ENCODE data around the gene OVAAL.

OVAAL gene

GRCh38 chr1:180558664-180559063 lies at the start of gene OVAAL:
Gene OVAAL, plus strand, starts transcription at chr1:180558964.
- DNase-seq (ENCODE audit: low read depth in 2 of 2): no peak

GRCh38 chr1:180510882-180511281 lies 47.9 kb upstream of the OVAAL start:
- no peak for DNase-seq (ENCODE audit: low read depth in 2 of 2)

GRCh38 chr1:180513531-180513930 lies 45.2 kb upstream of the OVAAL start:
- no peak for DNase-seq (ENCODE audit: low read depth in 2 of 2)

- DNase-seq (ENCODE audit: low read depth in 2 of 2): no peak
Observed at GRCh38 chr1:180515364-180515763, 43.4 kb upstream of the OVAAL start.

- peak; percentile 46 to 51 for DNase-seq (ENCODE audit: low read depth in 2 of 2)
Observed at GRCh38 chr1:180515857-180516388, 42.8 kb upstream of the OVAAL start.

GRCh38 chr1:180519846-180520245 lies 38.9 kb upstream of the OVAAL start:
- DNase-seq (ENCODE audit: low read depth in 2 of 2): no peak

GRCh38 chr1:180521474-180522212 lies 37.1 kb upstream of the OVAAL start:
- DNase-seq (ENCODE audit: low read depth in 2 of 2): no peak

- no peak for DNase-seq (ENCODE audit: low read depth in 2 of 2)
Observed at GRCh38 chr1:180522213-180522515, 36.6 kb upstream of the OVAAL start.

GRCh38 chr1:180524160-180524914 lies 34.4 kb upstream of the OVAAL start:
- no peak for DNase-seq (ENCODE audit: low read depth in 2 of 2)

GRCh38 chr1:180524915-180525714 lies 33.6 kb upstream of the OVAAL start:
- DNase-seq (ENCODE audit: low read depth in 2 of 2): no peak

- DNase-seq (ENCODE audit: low read depth in 2 of 2): no peak
Observed at GRCh38 chr1:180525715-180526039, 33.1 kb upstream of the OVAAL start.

GRCh38 chr1:180527101-180527669 lies 31.6 kb upstream of the OVAAL start:
- no peak for DNase-seq (ENCODE audit: low read depth in 2 of 2)

GRCh38 chr1:180528868-180529470 lies 29.8 kb upstream of the OVAAL start:
- DNase-seq (ENCODE audit: low read depth in 2 of 2): no peak

- no peak for DNase-seq (ENCODE audit: low read depth in 2 of 2)
Observed at GRCh38 chr1:180530501-180530900, 28.3 kb upstream of the OVAAL start.

GRCh38 chr1:180532854-180533253 lies 25.9 kb upstream of the OVAAL start:
- no peak for DNase-seq (ENCODE audit: low read depth in 2 of 2)

GRCh38 chr1:180533266-180533987 lies 25.3 kb upstream of the OVAAL start:
- DNase-seq (ENCODE audit: low read depth in 2 of 2): peak in 1 of 2 experiments; percentile 24

GRCh38 chr1:180534214-180534613 lies 24.6 kb upstream of the OVAAL start:
- DNase-seq (ENCODE audit: low read depth in 2 of 2): no peak

GRCh38 chr1:180535418-180535999 lies 23.3 kb upstream of the OVAAL start:
- DNase-seq (ENCODE audit: low read depth in 2 of 2): no peak

- no peak for DNase-seq (ENCODE audit: low read depth in 2 of 2)
Observed at GRCh38 chr1:180536821-180537372, 21.9 kb upstream of the OVAAL start.

GRCh38 chr1:180539136-180539535 lies 19.6 kb upstream of the OVAAL start:
- no peak for DNase-seq (ENCODE audit: low read depth in 2 of 2)

All from fibroblast of skin of left biceps (primary cell).